ENCODE data around the gene CRLF2.
"Not testable (repeated sequence)": the region's sequence is repeated elsewhere in the genome, so short reads cannot be mapped to it uniquely, and the experiment has no call there.

CRLF2 gene

DNA sequence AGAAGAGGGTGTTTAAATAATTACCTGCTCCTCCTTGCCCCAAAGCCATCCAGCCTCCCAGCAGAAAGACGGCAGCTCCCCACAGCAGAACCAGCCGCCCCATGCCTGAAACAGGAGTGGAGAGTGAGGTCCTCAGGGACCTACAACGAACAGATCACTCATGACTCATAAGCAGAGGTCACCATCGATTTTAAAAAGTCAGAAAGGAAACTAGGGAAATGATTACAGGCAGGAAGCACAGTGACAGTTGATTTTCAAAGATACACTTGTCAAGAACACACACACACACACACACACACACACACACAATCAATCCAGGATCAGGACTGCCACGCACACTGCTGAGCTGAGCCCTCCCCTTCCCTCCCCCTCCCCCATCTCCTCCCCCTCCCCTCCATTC is at the start of gene CRLF2:
Gene CRLF2, minus strand, starts transcription at position 118 of the 400 bp plus-strand sequence. Its CDS starts 15 bp downstream, at position 103.
- DNase-seq = no peak

- DNase-seq = not testable (repeated sequence)
These were observed 49.3 kb upstream of the CRLF2 start for GRCh38 chrX:1261771-1262170.

DNA sequence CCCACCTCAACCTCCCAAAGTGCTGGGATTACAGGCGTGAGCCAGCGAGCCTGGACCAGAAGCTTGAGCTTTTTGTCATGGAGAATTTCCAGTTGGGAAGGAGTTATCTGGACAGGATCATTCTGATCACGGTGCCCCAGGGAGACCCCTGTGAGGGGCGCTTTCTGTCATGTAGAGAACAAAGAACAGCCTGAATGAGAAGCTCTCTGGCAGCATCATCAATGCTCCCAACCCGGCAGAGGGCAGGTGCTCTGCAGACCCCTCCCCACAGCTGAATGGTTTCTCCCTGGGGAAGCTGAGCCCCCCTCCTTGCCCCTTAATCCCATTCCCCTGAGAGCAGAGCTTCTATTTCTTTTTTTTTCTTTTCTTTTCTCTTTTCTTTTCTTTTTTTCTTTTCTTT is 48.8 kb upstream of the CRLF2 start:
- DNase-seq = no peak

GRCh38 chrX:1252861-1253260 is 40.4 kb upstream of the CRLF2 start:
- no peak for DNase-seq

GRCh38 chrX:1249101-1249887 is 36.8 kb upstream of the CRLF2 start:
- no peak for DNase-seq

DNA sequence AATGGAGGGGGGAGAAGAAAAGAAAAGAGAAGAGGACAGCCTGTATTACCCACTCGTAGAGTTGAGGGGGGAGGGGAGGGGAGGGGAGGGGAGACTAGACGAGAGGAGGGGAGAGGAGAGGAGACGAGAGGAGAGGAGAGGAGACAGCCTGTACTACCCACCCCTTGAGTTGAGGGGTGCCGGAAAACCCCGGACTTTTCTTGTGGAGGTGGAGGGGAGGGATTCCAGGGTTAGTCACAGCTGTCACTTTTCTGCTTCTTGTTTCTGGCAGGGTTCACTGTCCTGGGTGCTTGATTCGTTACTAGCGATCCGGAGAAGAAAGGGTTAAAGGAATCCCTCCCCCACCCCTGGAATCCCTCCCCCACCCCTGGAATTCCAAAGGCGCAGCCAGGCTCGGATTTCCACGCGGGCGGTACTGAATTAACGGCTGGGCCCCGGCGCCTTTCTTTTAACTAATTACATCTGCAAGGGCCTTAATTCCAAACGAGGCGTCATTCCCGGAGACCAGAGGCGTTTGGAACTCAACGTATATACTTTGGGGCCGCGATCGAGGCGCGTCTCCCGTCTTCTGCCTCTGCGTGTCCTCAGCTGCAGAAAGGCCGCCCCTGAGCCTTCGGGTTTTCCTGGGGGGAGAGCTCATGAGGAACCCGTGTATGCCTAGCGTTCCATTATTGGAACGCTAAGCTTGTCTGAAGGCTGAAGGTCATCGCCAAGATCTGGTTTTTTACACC is 36.0 kb upstream of the CRLF2 start:
- no peak for DNase-seq

DNA sequence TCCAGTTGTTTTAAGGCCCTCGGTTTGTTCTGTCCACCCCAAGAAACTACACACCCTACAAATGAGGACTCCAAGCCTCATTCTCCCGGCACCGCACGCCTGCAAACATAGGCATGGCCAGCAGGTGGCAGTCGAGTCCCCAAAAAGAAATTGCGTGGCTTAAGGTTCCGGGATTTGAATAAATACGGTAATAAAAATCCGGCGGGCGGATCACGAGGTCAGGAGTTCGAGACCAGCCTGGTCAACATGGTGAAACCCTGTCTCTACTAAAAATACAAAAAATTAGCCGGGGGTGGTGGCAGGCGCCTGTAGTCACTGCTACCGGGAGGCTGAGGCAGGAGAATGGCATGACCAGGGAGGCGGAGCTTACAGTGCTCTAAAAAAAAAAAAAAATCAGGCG is 34.4 kb upstream of the CRLF2 start:
- DNase-seq = peak; percentile 34 to 37

DNA sequence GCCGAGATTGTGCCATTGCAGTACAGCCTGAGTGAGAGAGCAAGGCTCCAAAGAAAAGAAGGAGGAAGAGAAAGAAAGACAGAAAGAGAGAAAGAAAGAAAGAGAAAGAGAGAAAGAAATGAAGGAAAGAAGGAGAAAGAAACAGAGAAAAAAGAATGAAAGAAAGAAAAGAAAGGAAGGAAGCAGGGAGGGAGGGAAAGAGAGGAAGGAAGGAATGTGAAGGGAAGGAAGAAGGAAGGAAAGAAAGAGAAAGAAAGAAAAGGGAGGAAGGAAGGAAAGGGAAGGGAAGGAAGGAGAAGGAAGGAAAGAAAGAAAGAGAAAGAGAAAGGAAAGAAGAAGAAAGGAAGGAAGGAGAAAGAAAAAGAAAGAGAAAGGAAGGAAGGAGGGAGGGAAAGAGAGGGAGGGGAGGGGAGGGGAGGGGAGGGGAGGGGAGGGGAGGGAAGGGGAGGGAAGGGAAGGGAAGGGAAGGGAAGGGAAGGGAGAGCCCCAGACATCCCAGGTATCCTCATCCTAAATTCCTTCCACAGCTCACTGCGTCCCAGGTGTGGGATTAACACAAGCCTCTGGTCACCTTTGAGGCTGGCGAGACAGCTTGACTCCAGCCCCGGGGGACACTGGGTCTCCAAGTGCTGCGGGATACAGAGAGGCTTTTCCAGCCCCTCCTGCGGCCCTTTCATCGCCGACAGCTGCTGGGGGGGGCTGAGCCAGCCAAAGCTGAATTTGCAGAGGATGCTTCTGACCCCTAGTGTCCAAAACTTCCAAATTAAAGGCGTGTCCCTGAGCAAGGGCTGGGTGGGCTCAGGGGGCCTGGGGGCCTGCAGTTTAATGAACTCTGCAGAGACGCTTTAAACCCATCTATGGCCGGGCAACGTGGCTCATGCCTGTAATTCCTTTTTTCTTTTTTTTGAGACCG is 32.0 kb upstream of the CRLF2 start:
- no peak for DNase-seq

DNA sequence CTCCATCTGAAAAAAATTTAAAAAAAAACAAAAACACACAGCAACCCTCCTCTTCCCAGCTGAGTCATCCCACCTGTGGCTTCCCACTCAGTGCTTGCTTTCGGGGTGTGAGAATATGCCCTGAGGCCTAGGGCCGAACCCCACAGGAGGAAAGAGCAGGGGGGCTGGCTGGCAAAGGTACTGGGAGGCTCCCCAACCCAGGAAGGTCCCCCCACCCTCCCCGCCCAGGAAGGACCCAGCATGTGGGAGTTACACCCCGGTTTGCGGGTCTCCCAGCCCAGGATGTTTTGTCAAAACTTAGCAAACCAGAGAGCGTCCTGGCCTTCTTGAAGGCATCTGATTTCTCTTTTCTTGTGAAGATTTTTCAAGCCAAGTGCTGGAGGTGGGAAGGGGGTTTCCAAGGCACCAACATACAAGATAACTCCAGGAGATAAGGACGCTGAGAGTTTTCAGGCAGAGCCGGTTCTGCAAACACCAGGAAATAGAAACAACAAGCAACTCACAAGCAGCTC is 30.5 kb upstream of the CRLF2 start:
- DNase-seq = no peak

DNA sequence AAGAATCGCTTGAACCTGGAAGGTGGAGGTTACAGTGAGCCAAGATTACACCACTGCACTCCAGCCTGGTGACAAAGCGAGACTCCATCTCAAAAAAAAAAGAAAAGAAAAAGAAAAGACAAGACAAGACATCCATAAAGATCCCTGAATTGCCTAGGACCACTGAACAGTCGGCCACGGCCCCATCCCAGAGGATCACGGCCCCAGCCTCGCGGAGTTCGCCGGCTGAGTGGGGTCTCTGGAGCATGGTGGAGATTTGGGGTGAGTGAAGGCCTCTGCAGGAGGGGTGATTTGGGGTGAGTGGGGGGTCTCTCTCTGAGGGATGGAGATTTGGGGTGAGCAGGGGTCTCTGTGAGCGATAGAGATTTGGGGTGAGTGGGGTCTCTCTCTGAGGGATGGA is 28.1 kb upstream of the CRLF2 start:
- DNase-seq = not testable (repeated sequence)

DNA sequence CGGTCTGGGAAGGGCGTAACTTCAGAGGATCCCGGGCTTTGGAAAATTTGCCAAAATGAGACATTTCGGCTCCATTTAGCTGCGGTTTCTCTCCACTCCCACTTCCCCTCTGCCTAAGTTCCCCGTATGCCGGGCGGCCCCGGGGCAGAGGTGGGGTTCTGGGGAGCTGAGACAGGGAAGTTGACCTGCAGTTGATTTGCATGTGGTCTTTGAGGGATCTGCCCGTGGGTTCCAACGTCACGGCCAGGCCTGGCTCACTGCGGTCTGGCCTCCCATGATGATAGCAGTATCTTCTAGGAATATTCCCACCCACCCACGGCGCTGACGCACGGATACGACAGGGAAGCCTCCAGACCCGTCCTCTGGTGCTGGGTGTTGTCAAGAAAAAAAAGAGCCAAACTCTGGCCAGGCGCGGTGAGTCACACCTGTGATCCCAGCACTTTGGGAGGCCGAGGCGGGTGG is 27.3 kb upstream of the CRLF2 start:
- peak; percentile 42 to 51 for DNase-seq

DNA sequence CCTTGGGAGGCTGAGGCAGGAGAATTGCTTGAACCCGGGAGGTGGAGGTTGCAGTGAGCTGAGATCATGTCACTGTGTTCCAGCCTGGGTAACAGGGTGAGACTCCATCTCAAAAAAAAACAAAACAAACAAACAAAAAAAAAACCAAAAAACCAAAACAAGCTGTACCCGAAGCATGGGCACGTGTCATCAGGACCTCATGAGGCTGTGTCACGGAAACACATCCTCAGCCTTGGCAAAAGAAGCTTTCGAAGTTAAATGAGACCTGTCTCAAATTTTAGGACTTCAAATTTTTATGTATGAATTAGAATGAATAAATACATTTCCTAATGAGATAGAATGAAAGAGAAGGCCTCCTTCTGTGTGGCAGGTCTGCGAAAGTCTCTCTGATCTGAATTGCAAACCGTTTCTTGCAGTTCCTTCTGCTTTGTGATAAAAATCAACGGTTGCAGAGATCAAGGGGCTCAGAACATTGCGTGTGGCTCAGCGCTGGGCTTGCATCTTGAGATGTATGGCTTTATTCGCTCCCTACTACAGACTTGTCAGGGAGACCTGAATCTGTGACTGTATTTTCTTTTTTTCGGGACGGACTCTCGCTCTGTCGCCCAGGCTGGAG is 19.5 kb upstream of the CRLF2 start:
- no peak for DNase-seq

- not testable (repeated sequence) for DNase-seq
These were observed 15.7 kb upstream of the CRLF2 start for GRCh38 chrX:1228101-1228500.

- DNase-seq = no peak
These were observed 13.8 kb upstream of the CRLF2 start for GRCh38 chrX:1226249-1226648.

DNA sequence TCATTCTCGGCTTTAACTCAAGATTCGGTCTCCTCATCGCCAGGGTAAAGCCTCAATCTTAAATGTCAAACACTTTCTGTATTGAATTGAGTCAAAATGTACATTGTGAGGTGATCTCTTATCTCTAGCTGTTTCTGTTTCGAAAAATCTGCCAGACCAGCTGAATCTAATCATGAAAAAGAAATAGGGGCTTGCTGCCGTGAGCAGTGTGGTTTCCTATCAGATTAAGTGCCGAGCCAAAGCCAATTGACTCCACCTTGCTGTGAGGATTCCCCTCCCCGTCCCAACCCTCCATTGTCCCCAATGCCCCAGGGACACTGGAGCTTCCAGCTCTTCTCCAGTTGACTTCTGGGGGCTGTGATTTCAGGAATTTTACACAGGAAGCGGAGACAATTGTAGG is 12.5 kb upstream of the CRLF2 start:
- no peak for DNase-seq

GRCh38 chrX:1223242-1223600 is 10.8 kb upstream of the CRLF2 start:
- DNase-seq = no peak

DNA sequence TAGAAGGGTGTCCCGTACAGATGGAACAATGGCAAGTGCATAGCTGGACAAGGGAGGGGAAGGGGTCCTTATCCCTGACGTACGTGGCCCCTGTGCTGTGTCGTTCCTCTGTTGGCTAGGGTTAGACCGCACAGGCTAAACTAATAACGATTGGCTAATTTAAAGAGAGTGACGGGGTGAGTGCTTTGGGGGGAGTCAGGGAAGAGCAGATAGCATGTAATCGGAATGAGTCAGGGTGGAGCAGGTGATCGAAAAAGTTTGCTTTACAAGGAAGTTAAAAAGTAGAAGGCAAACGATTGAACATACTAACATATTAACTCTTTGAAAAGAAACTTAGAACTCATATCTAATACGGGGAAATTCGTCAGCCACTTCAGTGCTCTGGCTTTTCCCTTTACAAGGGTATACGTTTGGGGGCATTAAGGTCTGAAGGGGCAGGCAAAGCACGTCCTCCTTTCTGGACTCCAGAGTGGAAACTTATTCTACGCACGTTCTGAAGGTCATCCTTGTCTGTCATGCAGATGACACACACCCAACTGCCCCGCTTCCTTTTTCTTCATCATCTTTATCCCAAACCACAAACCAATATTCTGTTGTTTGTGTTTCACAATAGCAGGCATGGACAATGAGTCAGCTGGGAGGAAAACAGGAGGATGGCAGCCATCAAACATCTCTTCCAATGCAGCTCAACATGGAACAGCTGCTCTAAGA is 10.2 kb upstream of the CRLF2 start:
- peak in 1 of 2 experiments; percentile 7 for DNase-seq

DNA sequence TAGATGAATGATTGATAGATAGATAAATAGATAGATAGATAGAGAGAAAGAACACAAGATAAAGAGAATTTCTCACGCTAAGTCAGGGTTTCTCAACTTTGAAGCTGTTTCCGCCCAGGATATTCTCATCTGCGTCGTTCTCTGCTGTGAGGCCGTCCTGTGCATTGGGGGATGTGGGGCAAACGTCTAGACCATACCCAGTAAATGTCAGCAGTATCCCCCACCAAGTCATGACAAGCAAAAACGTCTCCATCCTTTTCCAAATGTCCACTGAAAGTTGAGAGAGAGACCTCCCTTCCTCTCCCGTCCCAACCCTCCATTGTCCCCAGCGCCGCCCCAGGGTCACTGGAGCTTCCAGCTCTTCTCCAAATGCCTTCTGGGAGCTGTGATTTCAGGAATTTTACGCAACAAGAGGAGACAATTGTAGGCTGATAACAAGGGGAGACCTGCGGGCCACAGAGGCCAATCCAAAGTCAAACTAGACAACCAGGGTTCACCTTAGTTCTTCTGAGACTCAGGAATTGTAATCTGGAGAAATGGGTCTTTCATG is 8.9 kb upstream of the CRLF2 start:
- DNase-seq = no peak

DNA sequence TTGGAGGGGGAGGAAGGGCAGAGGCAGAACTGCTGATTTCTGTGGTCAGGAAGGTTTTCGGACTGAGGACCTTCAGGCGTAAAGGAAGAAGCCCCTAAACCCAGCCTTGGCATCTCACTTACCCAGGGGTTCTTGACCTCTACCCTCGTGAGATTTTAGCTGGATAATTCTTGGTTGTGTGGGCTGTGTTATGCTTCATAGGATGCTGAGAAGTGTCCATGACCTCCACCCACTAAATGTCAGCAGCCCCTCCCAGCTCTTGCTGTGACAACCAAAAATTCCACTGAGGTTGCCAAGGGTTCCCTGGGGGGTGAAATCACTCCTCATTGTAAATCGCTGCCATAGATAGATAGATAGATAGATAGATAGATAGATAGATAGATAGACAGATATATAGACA is 5.8 kb upstream of the CRLF2 start:
- DNase-seq = no peak

DNA sequence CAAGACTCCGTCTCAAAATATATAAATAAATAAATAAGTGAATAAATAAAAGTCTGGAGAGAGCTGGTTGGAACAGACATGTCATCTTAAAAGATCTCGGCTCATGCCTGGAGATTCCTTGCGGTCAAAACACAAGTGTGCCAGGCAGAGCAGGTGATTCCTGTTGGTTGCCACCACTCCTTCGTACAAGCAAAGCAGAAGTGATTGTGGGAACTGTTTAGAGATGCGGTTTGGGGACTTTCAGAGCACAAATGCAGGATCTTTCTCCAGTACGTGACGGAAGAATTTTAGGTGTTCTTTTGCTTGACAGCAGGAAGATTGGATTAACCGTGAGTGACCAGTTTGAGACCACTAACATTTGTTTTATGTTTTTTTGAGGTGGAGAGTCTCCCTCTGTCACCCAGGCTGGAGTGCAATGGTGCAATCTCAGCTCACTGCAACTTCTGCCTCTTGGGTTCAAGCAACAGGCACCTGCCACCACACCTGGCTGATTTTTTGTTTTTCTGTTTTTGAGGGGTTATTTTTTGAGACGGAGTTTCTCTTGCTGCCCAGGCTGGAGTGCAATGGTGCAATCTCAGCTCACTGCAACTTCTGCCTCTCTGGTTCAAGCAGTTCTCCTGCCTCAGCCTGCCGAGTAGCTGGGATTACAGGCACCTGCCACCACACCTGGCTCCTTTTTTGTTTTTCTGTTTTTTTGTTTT is 2.8 kb upstream of the CRLF2 start:
- no peak for DNase-seq

DNA sequence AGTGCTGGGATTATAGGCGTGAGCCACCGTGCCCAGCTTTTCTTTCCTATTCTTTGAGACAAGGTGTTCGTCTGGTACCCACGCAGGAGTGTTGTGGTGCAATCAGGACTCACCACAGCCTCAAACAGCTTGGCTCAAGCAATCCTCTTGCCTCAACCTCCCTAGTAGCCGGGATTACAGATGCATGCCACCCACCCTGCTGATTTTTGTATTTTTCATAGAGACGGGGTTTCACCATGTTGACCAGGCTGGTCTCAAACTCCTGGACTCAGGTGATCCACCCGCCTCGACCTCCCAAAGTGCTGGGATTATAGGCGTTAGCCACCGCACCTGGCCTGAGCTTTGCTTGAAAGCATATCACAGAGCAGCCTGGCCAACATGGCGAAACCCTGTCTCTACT is 1.5 kb upstream of the CRLF2 start:
- no peak for DNase-seq

Measured in AML-193 (cell line).